GM12864 (cell line): Measurements from ENCODE around the gene KIF4B.
A peak's percentile ranks its signal among the peaks of the same experiment; 100 is the strongest.

ENCODE experiments used
- DNase-seq: peaks from one replicate; pipeline ENCODE4 v3.0.0-alpha.2; 2011; ENCODE audit warnings: low read depth
- H3K4me3 ChIP-seq: 2 replicates; pipeline ENCODE4 v1.5.1; 2011; ENCODE audit warnings: mild to moderate bottlenecking, low read depth, low read length, control low read depth
- CTCF ChIP-seq: IDR thresholded peaks from 2 replicates; pipeline ENCODE4 v1.5.1; 2011; ENCODE audit warnings: low read depth, mild to moderate bottlenecking, moderate library complexity, low read length, control low read depth, inconsistent platforms; ENCODE audit errors: missing control alignments

KIF4B gene

GRCh38 chr5:155046591-155046990 lies 33.0 kb downstream of the KIF4B start:
- TF ChIP-seq CTCF: no peak
- no peak overlapping the region for H3K4me3 ChIP-seq
- no peak for DNase-seq

GRCh38 chr5:155047818-155048217 lies 34.3 kb downstream of the KIF4B start:
- no peak for DNase-seq
- no peak overlapping the region for H3K4me3 ChIP-seq
- TF ChIP-seq CTCF: no peak

GRCh38 chr5:155049569-155050383 lies 36.2 kb downstream of the KIF4B start:
- peak; percentile 62 for TF ChIP-seq CTCF
- DNase-seq: no peak
- H3K4me3 ChIP-seq: no peak overlapping the region

- no peak for DNase-seq
- TF ChIP-seq CTCF: no peak
- H3K4me3 ChIP-seq: no peak overlapping the region
Measured at GRCh38 chr5:155050384-155051019, 36.9 kb downstream of the KIF4B start.

- DNase-seq: no peak
- no peak for TF ChIP-seq CTCF
- no peak overlapping the region for H3K4me3 ChIP-seq
Measured at GRCh38 chr5:155052532-155052931, 39.0 kb downstream of the KIF4B start.

GRCh38 chr5:155053501-155053900 lies 39.9 kb downstream of the KIF4B start:
- TF ChIP-seq CTCF: no peak
- no peak for DNase-seq
- H3K4me3 ChIP-seq: no peak overlapping the region
